SK-N-SH (cell line): ENCODE data around the gene ARMC9.

Source experiments
- EP300 ChIP-seq, 2 experiments: IDR thresholded peaks; 2 replicates each; pipeline versions ENCODE4 v1.4.0 to v1.6.1; 2012; ENCODE audit warnings: borderline replicate concordance in 1 of 2, low read depth in 1 of 2, low read length in 1 of 2
- POLR2AphosphoS5 ChIP-seq: IDR thresholded peaks from 2 replicates; pipeline ENCODE4 v1.6.1; 2012; ENCODE audit warnings: low read depth, low read length
- RFX5 ChIP-seq: IDR thresholded peaks from 2 replicates; pipeline ENCODE4 v1.6.1; 2012; ENCODE audit warnings: mild to moderate bottlenecking, improper control_type of control experiment, low read length
- TCF12 ChIP-seq: IDR thresholded peaks from 2 replicates; pipeline ENCODE4 v1.4.0; 2012
- TF ChIP-seq, protein P1 (sequence below): fragments of 200-600 bp; sonication (generic); IDR thresholded peaks from 2 replicates; pipeline ENCODE4 v1.6.1; 2017; ENCODE audit warnings: antibody characterized with exemption, mild to moderate bottlenecking, moderate library complexity
- TF ChIP-seq, protein P2 (sequence below): IDR thresholded peaks from 2 replicates; pipeline ENCODE4 v1.4.0; 2012; ENCODE audit warnings: low read depth
- TF ChIP-seq, protein P3 (sequence below): fragments of 150-350 bp; IDR thresholded peaks from 2 replicates; pipeline ENCODE4 v1.6.1; 2017; ENCODE audit warnings: antibody characterized with exemption, low read length, low read depth, borderline replicate concordance

DNA sequence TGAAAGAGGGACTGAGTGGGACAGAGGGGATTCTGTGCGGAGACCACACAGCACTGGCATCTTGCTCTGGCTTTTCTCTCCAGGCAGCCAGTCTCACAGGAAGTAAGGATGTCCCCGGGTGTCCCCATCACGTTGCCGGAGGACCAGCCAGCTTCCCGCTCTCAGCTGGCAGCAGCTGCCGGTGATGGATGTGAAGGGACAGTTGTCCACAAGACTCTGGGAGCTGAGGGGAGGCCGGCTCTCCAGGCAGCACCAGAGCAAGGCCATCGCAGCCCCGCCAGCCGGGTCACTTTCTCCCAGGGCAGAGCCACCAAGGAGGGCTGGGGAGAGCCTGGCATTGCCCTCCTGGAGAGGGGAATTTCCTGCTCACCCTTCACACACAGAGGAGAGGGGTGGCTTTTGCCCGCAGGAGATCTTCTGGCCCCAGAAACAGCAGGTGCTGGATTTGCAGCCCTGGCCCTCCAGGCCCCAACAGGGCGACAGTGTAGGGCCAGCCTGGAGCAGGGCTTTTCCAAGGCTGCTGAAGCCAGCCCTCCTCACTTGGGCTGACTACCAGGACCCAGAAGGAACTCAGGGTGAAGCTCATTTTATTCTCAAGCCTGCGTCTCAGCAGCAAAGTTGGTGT is 173.1 kb downstream of the ARMC9 start:
- TF ChIP-seq, protein P1, sequence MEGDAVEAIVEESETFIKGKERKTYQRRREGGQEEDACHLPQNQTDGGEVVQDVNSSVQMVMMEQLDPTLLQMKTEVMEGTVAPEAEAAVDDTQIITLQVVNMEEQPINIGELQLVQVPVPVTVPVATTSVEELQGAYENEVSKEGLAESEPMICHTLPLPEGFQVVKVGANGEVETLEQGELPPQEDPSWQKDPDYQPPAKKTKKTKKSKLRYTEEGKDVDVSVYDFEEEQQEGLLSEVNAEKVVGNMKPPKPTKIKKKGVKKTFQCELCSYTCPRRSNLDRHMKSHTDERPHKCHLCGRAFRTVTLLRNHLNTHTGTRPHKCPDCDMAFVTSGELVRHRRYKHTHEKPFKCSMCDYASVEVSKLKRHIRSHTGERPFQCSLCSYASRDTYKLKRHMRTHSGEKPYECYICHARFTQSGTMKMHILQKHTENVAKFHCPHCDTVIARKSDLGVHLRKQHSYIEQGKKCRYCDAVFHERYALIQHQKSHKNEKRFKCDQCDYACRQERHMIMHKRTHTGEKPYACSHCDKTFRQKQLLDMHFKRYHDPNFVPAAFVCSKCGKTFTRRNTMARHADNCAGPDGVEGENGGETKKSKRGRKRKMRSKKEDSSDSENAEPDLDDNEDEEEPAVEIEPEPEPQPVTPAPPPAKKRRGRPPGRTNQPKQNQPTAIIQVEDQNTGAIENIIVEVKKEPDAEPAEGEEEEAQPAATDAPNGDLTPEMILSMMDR = no peak
- TF ChIP-seq TCF12 (no peak), POLR2AphosphoS5 (no peak), RFX5 (no peak), EP300 (IDR thresholded peaks at IDR 0.05; ENCODE audit: borderline replicate concordance in 1 of 2, low read depth in 1 of 2, low read length in 1 of 2) (no peak)
- TF ChIP-seq, protein P2, sequence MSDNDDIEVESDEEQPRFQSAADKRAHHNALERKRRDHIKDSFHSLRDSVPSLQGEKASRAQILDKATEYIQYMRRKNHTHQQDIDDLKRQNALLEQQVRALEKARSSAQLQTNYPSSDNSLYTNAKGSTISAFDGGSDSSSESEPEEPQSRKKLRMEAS = no peak
- TF ChIP-seq, protein P3, sequence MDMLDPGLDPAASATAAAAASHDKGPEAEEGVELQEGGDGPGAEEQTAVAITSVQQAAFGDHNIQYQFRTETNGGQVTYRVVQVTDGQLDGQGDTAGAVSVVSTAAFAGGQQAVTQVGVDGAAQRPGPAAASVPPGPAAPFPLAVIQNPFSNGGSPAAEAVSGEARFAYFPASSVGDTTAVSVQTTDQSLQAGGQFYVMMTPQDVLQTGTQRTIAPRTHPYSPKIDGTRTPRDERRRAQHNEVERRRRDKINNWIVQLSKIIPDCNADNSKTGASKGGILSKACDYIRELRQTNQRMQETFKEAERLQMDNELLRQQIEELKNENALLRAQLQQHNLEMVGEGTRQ = no peak
